Lower leg skin (tissue), 3 donors: ENCODE results near the gene POFUT2.

ENCODE experiments used
- POLR2A ChIP-seq, 2 donors: fragments of 450-650 bp; IDR thresholded peaks; one replicate each; pipeline ENCODE4 v1.6.1; 2016 to 2017; ENCODE audit warnings: antibody characterized with exemption in 2 of 2, mild to moderate bottlenecking in 1 of 2, moderate library complexity in 1 of 2
- TF ChIP-seq, protein P1 (sequence below), 3 donors: fragments of 450-650 bp; IDR thresholded peaks; one replicate each; pipeline ENCODE4 v1.5.1; 2016; ENCODE audit warnings: antibody characterized with exemption in 3 of 3, mild to moderate bottlenecking in 3 of 3, moderate library complexity in 2 of 3

DNA sequence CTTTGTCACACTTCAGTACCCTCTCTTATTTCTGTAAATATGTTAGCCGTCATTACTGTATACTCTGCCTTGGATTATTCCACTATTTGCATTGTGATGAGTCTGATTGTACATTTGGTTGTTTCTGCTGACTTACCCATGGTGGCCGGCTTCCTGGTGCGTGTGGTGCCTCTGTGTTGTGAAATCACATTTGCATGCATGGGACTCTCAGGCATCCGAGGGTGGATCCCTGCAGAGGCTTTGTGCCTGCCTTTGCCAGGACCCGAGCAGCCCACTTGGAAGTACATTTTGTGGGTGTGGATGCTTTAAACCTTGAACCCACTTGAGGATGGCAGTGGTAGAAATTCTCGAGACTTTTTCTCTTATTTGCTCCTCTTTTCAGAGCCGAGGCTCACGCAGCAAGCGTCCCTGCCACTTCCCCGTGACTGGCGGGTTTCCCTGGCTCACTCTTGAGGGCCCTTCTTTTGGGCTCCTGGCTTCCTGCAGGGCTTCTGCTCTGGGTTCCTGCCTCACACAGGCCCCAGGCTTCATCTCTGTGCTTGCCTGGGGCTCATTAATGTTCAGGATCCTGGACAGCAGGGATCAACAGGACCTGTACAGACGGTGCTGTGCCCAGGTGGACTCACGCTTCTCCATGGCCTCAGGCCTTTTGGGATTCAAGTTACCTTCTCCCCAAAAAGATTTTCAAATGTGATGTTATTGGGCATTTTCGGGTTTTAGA, 36.6 kb downstream of the POFUT2 start:
- TF ChIP-seq, protein P1, sequence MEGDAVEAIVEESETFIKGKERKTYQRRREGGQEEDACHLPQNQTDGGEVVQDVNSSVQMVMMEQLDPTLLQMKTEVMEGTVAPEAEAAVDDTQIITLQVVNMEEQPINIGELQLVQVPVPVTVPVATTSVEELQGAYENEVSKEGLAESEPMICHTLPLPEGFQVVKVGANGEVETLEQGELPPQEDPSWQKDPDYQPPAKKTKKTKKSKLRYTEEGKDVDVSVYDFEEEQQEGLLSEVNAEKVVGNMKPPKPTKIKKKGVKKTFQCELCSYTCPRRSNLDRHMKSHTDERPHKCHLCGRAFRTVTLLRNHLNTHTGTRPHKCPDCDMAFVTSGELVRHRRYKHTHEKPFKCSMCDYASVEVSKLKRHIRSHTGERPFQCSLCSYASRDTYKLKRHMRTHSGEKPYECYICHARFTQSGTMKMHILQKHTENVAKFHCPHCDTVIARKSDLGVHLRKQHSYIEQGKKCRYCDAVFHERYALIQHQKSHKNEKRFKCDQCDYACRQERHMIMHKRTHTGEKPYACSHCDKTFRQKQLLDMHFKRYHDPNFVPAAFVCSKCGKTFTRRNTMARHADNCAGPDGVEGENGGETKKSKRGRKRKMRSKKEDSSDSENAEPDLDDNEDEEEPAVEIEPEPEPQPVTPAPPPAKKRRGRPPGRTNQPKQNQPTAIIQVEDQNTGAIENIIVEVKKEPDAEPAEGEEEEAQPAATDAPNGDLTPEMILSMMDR (IDR thresholded peaks at IDR 0.05): no peak
- TF ChIP-seq POLR2A (IDR thresholded peaks at IDR 0.05): no peak
